ENCODE measurements around the gene DPP10.

The DPP10 gene

GRCh38 chr2:115094441-115094840 lies 652.0 kb downstream of the DPP10 start:
- no peak for TF ChIP-seq CTCF (IDR thresholded peaks at IDR 0.05; ENCODE audit: low read depth, low read length)
- H3K4me3 ChIP-seq (replicated peaks in 1 of 2; ENCODE audit: low read depth in 2 of 2, low read length in 2 of 2): no peak overlapping the region
- DNase-seq (ENCODE audit: low read depth in 2 of 2): no peak

DNA sequence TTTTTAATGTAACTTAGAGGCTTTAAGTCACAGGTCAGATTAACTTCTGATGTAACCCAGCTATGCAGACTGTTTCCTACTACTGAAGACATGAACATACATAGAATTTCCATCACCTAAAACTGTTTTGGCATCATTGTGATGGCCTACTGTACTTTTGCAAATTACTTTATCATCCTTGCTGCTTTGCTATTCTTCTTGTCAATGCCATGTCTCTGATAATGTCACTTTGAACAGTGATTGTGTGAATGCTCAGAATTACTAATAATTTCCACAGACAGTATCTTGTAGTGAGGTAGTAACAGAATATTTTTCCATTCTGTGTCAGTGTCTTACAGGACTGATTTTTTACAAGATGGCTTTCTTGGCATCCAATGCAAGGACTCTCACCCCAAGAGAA lies 663.5 kb downstream of the DPP10 start:
- no peak for TF ChIP-seq CTCF (IDR thresholded peaks at IDR 0.05; ENCODE audit: low read depth, low read length)
- H3K4me3 ChIP-seq (replicated peaks in 1 of 2; ENCODE audit: low read depth in 2 of 2, low read length in 2 of 2): no peak overlapping the region
- no peak for DNase-seq (ENCODE audit: low read depth in 2 of 2)

- no peak for TF ChIP-seq CTCF (IDR thresholded peaks at IDR 0.05; ENCODE audit: low read depth, low read length)
- DNase-seq (ENCODE audit: low read depth in 2 of 2): no peak
- no peak overlapping the region for H3K4me3 ChIP-seq (replicated peaks in 1 of 2; ENCODE audit: low read depth in 2 of 2, low read length in 2 of 2)
Measured at GRCh38 chr2:115115135-115115534, 672.7 kb downstream of the DPP10 start.

DNA sequence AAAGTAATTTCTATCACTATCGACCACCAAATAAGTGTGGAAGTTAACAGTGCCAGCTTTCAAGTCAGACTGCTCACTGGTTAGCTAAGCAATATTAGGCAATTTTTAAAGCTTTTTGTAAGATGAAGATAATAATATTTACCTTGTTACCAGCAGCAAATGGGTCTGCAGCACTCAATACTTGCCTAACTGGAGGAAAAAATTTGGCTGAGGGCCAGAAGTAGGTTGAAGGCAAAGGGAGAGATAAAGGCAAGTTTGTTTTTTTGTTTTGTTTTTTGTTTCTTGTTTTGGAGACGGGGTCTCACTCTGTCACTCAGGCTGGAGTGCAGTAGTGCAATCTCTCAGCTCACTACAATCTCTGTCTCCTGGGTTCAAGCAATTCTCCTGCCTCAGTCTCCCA lies 675.9 kb downstream of the DPP10 start:
- DNase-seq (ENCODE audit: low read depth in 2 of 2): no peak
- no peak overlapping the region for H3K4me3 ChIP-seq (replicated peaks in 1 of 2; ENCODE audit: low read depth in 2 of 2, low read length in 2 of 2)
- no peak for TF ChIP-seq CTCF (IDR thresholded peaks at IDR 0.05; ENCODE audit: low read depth, low read length)

DNA sequence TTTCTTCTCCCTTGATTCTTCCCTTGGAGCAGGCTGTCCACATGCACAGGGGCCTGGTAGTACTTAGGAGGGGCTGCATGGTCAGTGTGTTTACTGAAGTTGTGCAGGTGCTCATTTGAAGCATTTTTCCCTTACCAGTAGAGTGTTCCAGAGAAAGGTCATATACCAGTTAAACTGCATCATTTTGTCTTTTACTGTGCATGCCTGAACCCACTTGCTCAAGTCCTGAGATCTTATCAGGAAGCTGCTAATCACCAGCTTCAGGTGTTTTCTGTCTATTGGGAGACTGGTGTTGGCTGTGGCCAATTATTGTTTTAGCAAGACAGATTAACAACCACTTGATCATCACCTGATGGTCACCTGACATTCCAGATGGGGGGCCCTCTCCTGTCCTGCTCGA lies 676.6 kb downstream of the DPP10 start:
- no peak for TF ChIP-seq CTCF (IDR thresholded peaks at IDR 0.05; ENCODE audit: low read depth, low read length)
- no peak overlapping the region for H3K4me3 ChIP-seq (replicated peaks in 1 of 2; ENCODE audit: low read depth in 2 of 2, low read length in 2 of 2)
- DNase-seq (ENCODE audit: low read depth in 2 of 2): no peak

- DNase-seq (ENCODE audit: low read depth in 2 of 2): no peak
- TF ChIP-seq CTCF (IDR thresholded peaks at IDR 0.05; ENCODE audit: low read depth, low read length): no peak
- H3K4me3 ChIP-seq (replicated peaks in 1 of 2; ENCODE audit: low read depth in 2 of 2, low read length in 2 of 2): no peak overlapping the region
Measured at GRCh38 chr2:115122701-115123100, 680.3 kb downstream of the DPP10 start.

DNA sequence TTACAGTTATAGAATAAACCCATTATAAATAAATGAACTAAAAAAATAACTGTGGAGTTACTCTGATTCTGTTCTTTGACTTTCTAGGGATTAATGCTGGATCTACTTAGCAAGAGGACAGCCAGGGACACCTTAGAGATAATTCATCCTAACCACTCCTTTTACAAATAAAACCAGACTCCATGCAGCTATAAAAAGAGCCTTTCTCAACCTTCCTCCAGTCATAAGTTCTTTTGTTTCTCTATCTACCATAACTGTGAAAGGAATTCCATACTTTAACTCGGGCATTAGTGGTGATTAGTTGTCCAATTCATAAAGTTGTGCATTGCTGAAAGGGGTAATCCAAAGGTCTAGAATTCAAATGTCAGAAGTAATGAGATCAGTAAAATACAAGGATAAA lies 682.4 kb downstream of the DPP10 start:
- no peak for DNase-seq (ENCODE audit: low read depth in 2 of 2)
- no peak overlapping the region for H3K4me3 ChIP-seq (replicated peaks in 1 of 2; ENCODE audit: low read depth in 2 of 2, low read length in 2 of 2)
- no peak for TF ChIP-seq CTCF (IDR thresholded peaks at IDR 0.05; ENCODE audit: low read depth, low read length)

Measured in cardiac fibroblast (primary cell).